GM10248 (cell line): ENCODE results near the gene NSD1.

Experiments
- CTCF ChIA-PET: fragments of 300-600 bp; sonication (Branson Sonifier 250); formaldehyde crosslinking; extraction: SDS; loops from one replicate; lab custom pipeline; 2021; ENCODE audit warnings: antibody characterized with exemption; lab: Yijun Ruan, JAX
- POLR2A ChIA-PET: fragments of 350-650 bp; sonication (Branson Sonifier 250); formaldehyde crosslinking; extraction: SDS; loops from one replicate; lab custom pipeline; 2020; ENCODE audit warnings: antibody characterized with exemption; lab: Yijun Ruan, JAX
- DNase-seq: peaks from one replicate; pipeline ENCODE4 v3.0.0; 2012; ENCODE audit errors: extremely low spot score
- CTCF ChIP-seq: IDR thresholded peaks from 2 replicates; pipeline ENCODE4 v1.5.1; 2012; ENCODE audit warnings: mild to moderate bottlenecking, low read depth; ENCODE audit errors: extremely low read depth, missing control alignments, control extremely low read depth

The NSD1 gene

GRCh38 chr5:177089127-177089526, 44.4 kb upstream of the NSD1 start:
- CTCF ChIA-PET, result no interaction called here
- TF ChIP-seq CTCF, result no peak
- POLR2A ChIA-PET, result no interaction called here
- no peak for DNase-seq

- ChIA-PET CTCF (interaction anchor here (3.5 kb wide), 1 partner anchor 23 kb away, joined by 16 read pairs; no protein-coding TSS in a partner anchor), POLR2A (no interaction called here)
- no peak for TF ChIP-seq CTCF
- no peak for DNase-seq
Observed at GRCh38 chr5:177089825-177090641, 43.5 kb upstream of the NSD1 start.

- CTCF ChIA-PET, result interaction anchor here (1.3 to 3.5 kb wide), 2 partner anchors 19 to 22 kb away, joined by 3 to 16 read pairs; no protein-coding TSS in a partner anchor
- no peak for TF ChIP-seq CTCF
- DNase-seq, result no peak
- POLR2A ChIA-PET, result no interaction called here
Observed at GRCh38 chr5:177090813-177091212, 42.8 kb upstream of the NSD1 start.

GRCh38 chr5:177091232-177091631, 42.3 kb upstream of the NSD1 start:
- TF ChIP-seq CTCF, result no peak
- ChIA-PET CTCF (interaction anchor here (1.3 to 3.5 kb wide), 2 partner anchors 19 to 22 kb away, joined by 3 to 16 read pairs; no protein-coding TSS in a partner anchor), POLR2A (no interaction called here)
- DNase-seq, result no peak

- CTCF ChIA-PET, result interaction anchor here (1.2 to 3.5 kb wide), 3 partner anchors 20 to 217 kb away, joined by 3 to 16 read pairs (median 7); no protein-coding TSS in a partner anchor
- POLR2A ChIA-PET, result no interaction called here
- DNase-seq, result no peak
- TF ChIP-seq CTCF, result no peak
Observed at GRCh38 chr5:177092178-177093081, 41.1 kb upstream of the NSD1 start.

GRCh38 chr5:177093082-177093712, 40.4 kb upstream of the NSD1 start:
- ChIA-PET POLR2A (no interaction called here), CTCF (interaction anchor here (1.2 to 3.5 kb wide), 3 partner anchors 20 to 216 kb away, joined by 3 to 16 read pairs (median 7); no protein-coding TSS in a partner anchor)

More at GRCh38 chr5:177093082-177093712, 40.4 kb upstream of the NSD1 start:
- no peak for DNase-seq
- TF ChIP-seq CTCF, result no peak
